HG03066 (cell line): ENCODE results near the gene DPF3.

Experiments
- ATAC-seq: cut with Tn5 transposase; IDR thresholded peaks from one replicate; pipeline ENCODE4 v1.9.1; 2021; ENCODE audit warnings: low read depth; ENCODE audit not compliant: unreplicated experiment

The DPF3 gene

GRCh38 chr14:72662214-72662613 is 231.7 kb downstream of the DPF3 start:
- ATAC-seq = no peak

GRCh38 chr14:72657214-72657921 is 236.5 kb downstream of the DPF3 start:
- ATAC-seq = no peak

GRCh38 chr14:72653026-72653425 is 240.9 kb downstream of the DPF3 start:
- ATAC-seq = no peak

GRCh38 chr14:72652179-72652578 is 241.7 kb downstream of the DPF3 start:
- no peak for ATAC-seq

DNA sequence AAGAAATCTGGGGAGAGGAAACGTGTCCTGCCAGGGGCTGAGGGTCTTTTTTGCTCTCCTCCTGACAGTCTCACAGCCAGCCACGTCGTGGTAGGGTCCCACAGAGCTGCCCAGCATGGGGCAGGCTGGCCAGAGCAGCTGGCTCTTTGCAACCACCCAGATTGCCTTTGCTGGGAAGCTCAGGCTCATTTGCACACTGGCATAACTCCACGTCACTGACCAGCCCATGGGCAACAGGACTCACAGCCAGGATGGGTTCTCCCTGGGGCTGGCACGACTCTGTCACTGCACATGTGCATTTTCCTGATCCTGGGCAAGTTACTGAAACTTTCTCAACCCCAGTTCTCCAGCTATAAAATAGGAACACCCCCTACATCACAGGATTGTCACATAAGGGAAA is 242.2 kb downstream of the DPF3 start:
- no peak for ATAC-seq

- ATAC-seq = no peak
Observed at GRCh38 chr14:72651081-72651480, 242.8 kb downstream of the DPF3 start.

GRCh38 chr14:72649603-72650227 is 244.2 kb downstream of the DPF3 start:
- no peak for ATAC-seq

- ATAC-seq = no peak
Observed at GRCh38 chr14:72647782-72648181, 246.1 kb downstream of the DPF3 start.

- no peak for ATAC-seq
Observed at GRCh38 chr14:72646861-72647528, 246.9 kb downstream of the DPF3 start.

DNA sequence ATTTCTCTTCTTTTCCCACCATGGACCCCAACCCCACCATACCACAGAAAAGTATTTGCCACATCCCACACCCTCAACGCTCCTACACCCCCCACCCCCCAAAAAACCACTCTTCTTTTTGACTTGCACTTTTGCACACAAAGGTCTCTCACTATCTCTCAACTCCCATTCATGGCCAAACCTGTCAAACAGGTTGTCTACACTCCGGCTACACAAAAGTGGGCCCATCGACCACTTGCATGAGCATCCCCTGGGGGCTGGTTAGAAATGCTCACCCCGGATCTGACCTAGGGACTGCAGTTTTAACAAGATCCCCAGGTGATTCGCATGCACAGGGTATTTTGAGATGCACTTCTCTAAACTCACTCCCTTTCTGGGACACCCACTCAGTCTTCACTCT is 248.2 kb downstream of the DPF3 start:
- ATAC-seq = no peak

DNA sequence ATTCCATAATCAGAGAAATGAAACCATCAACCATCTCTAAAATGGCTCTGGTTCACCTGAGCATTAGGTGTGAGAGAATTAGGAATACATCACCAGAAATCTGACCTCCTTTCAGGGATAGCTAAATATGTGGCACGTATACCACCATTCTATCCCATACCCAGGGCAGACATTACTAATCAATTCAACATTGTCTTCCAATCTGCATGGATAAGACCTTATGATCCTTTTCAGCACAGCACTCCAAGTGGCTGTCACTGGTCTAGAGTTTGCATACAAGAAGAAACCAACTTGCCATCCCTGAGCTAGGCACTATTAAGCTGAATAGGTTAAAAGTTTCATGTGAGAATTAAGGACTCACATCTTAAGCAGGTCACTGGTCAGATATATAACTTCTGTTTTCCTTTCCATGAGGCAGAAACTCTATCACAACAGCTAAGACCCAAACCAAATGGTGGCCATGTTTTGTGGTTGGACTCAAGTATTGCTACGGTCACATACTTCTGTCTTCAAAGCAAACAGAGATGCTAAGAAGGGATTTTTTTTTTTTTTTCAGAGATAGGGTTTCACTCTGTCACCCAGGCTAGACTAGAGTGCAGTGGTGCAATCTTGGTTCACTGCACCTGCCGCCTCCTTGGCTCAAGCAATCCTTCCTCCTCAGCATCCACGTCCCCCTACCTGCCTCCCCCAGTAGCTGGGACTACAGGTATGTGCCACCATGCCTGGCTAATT is 249.0 kb downstream of the DPF3 start:
- ATAC-seq = no peak

DNA sequence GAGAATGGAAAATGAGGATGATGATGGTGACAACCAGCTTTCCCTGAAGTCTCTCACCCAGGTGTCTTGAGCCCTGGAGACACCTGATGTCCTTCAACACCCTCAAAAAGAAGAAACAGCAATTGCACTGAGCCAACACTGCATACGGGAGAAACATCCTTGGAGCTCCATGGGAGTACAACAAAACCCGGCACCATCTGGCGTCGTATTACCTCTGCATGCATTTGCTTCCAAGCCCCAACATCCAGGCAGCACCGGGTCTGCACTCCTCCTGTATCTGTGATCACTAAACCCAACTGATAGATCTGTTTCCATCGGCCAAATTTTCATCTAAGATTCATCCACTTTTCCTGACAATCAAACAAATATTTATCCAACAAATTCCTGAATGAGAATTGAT is 249.9 kb downstream of the DPF3 start:
- no peak for ATAC-seq

GRCh38 chr14:72643317-72643801 is 250.5 kb downstream of the DPF3 start:
- no peak for ATAC-seq

DNA sequence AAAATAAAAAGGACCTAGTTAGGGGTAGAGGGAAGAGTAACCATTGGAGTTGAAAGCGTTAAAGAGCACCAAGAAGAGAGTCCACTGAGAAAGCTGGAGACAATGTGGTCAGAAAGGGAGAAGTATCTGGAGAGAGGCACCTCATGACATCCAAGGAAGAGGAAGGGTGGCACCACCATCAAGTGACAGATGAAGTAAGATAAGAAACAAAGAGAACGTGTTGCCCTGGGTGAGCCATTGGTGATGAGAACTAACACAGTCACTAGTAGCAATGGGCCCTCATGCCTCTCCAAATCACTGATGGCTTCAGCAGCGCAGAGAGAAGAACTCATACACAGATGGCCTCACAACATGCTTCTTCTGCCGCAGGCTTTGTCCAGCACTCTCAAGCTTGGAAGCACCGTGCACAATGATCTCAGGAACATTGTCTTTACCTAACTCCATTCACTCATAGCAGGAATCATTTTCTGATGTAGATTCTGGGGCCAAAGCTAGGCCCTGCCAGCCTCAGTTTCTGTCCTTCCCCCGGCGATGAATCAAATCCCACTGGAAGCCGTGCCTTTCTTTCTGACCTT is 252.9 kb downstream of the DPF3 start:
- ATAC-seq = no peak

GRCh38 chr14:72638021-72638420 is 255.9 kb downstream of the DPF3 start:
- no peak for ATAC-seq

GRCh38 chr14:72636871-72637270 is 257.0 kb downstream of the DPF3 start:
- ATAC-seq = no peak

DNA sequence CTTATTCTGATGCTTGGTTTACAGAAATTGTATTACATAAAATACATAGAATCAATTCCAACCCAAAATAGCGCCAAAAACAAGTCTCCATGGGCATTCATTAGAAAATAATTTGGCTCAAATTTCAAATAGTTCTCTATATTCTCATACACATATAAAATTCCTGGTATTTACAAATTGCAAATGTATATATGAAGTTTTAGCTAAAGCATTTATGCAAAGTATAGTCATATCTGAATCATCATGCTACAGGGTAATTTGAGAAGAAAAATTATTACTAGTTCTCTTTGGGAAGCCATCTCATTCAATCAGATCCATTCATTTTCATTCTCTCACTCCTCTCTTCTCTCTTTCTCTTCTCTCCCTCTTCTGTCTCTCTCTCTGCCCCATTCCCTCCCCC is 257.8 kb downstream of the DPF3 start:
- ATAC-seq = no peak

DNA sequence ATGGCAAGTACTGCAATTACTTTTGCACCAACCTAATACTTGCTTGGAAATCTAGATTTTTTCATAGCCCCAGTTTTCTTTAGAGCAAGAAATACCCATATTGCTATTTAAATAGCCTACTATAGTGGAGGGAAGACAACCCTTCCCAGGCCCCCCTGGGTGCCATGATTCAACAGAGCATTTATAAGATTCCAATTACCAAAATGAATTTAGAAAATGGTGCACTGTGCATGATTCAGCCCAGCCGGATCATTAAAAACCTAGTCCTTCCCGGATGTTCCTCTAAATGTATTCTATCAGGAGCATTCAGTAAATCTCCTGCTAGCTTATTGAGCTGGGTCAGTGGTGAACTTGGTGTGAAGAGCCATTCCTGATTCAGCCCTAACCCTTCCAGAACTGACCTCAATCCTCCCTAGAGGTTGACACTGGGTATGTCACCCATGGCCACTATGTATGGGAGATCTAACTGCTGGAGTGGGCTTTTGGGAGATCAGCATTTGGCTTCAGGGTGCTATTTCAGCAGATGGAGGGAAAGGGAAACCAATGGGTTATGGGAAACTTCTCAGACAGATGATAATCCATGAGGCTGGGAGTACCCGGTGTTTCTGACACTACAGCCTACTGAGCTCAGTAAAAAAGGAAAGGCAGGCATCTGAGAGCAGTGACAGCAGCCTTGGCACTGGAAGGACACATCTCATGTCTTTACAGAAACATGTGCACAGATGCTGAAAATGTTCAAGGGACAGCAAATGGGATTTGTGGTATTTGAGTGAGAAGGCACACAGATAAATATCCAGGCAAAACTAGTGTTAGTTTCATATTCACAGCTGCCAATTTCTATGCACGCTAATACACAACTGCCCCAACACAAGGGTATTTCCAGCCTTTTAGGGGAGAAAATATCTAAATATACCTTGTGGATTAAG is 258.9 kb downstream of the DPF3 start:
- ATAC-seq = peak; percentile 70

- no peak for ATAC-seq
Observed at GRCh38 chr14:72633551-72633950, 260.4 kb downstream of the DPF3 start.

DNA sequence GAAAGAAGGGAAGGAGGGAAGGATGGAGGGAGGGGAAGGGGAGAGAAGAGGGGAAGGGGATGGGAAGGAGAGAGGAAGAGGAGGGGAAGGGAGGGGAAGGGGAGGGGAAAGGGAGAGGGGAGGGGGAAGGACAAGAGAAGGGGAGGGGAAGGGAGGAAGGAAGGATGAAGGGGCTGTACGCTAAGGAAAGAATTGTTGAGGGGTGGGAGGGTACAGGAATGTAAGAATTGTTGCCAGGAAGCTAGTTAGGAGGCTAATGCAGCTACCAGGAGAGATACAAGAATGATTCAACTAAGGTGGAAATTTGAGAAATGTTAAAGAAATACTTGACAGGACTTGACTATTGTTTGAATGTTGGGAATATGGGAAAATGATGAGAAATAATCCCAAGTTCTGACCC is 261.2 kb downstream of the DPF3 start:
- ATAC-seq = no peak
